Kidney (tissue), 14 donors: ENCODE results near the gene SRSF4. TPM values are rescaled to one million over a fixed set of nuclear protein-coding genes. Genes with fewer than 3 reads are reported as not detected.

Experiments used
- DNase-seq, 5 donors: peaks; one replicate each; pipeline ENCODE4 v3.0.0-alpha.2; 2013 to 2020
- FAIRE-seq: peaks from 2 replicates; lab custom pipeline; 2012; peaks lifted over from hg19 to GRCh38; lab: Jason Lieb, UNC
- H3K27ac ChIP-seq, 2 donors: one replicate each; pipeline ENCODE4 v1.7.0; 2013; ENCODE audit warnings: low read depth in 2 of 2, low read length in 2 of 2, inconsistent platforms in 1 of 2
- H3K27me3 ChIP-seq: one replicate; pipeline ENCODE4 v1.7.1; 2013; ENCODE audit warnings: low read length, inconsistent platforms; ENCODE audit not compliant: control insufficient read depth, insufficient read depth
- H3K36me3 ChIP-seq, 3 donors: one replicate each; pipeline versions ENCODE4 v1.7.0 to v1.7.1; 2013; ENCODE audit warnings: low read length in 3 of 3, control low read depth in 1 of 3, inconsistent platforms in 1 of 3; ENCODE audit not compliant: insufficient read depth in 3 of 3, control insufficient read depth in 2 of 3
- H3K4me1 ChIP-seq, 3 donors: one replicate each; pipeline versions ENCODE4 v1.7.0 to v1.7.1; 2013; ENCODE audit warnings: low read length in 3 of 3, inconsistent platforms in 1 of 3, low read depth in 1 of 3; ENCODE audit not compliant: control insufficient read depth in 2 of 3, insufficient read depth in 2 of 3
- H3K4me3 ChIP-seq, 3 donors: one replicate each; pipeline versions ENCODE4 v1.7.0 to v1.8.1; 2013; ENCODE audit warnings: low read length in 3 of 3, control low read depth in 1 of 3, inconsistent platforms in 1 of 3
- H3K9ac ChIP-seq, 3 donors: one replicate each; pipeline versions ENCODE4 v1.7.0 to v1.7.1; 2013; ENCODE audit warnings: low read length in 3 of 3, control low read depth in 1 of 3, inconsistent platforms in 1 of 3
- H3K9me3 ChIP-seq, 3 donors: one replicate each; pipeline versions ENCODE4 v1.7.0 to v1.7.1; 2013; ENCODE audit warnings: low read length in 3 of 3, control low read depth in 1 of 3, inconsistent platforms in 1 of 3; ENCODE audit not compliant: control insufficient read depth in 2 of 3, insufficient read depth in 1 of 3
- CTCF ChIP-seq: IDR thresholded peaks from 3 replicates; pipeline ENCODE4 v1.5.1; 2012; ENCODE audit warnings: mild to moderate bottlenecking, moderate library complexity, borderline replicate concordance; ENCODE audit not compliant: insufficient read depth; ENCODE audit errors: extremely low read depth
- intact Hi-C: fragments of 100-400 bp; cut with DNase I; formaldehyde crosslinking; loops from one replicate; pipeline ENCODE4 v1.11.1; 2022
- polyA plus RNA-seq: library from polyadenylated mRNA; stranded (reverse); fragments of 350-450 nt; fragmentation: Illumina TruSeq; extraction: RNeasy Lipid Tissue Mini Kit (QIAGEN cat#74804); gene quantifications from one replicate; pipeline ENCODE4 v1.2.3, GENCODE V29; 2014; ENCODE audit warnings: low read depth, low replicate concordance; ENCODE audit not compliant: insufficient read depth
- total RNA-seq: library from RNA; stranded (reverse); fragmentation: NEBNext Ultra II Directional; extraction: Animal tissue kit (Norgen Biotek cat#: 25700); gene quantifications from one replicate; pipeline ENCODE4 v1.2.1, GENCODE V29; 2021
- donor health status: control.
- donor health status: control.
- donor health status: control.
- donor health status: control.
- donor health status: control.
- donor health status: DM: yes; HTN: yes; CAD: no.
- donor health status: Normal renal cell carcinoma (clear cell type).

SRSF4 gene
- total and polyA plus RNA-seq, 2 donors from 2014 or later: 48.4 to 72.3 TPM

- Histone ChIP-seq H3K27me3 (no peaks in the 10 kb centered on the region), H3K36me3 (peaks cover 11 to 29% (median 13%) of the 10 kb centered on the region in 3 donors), H3K27ac (no peak overlapping the region), H3K4me3 (no peak overlapping the region), H3K9me3 (no peaks in the 10 kb centered on the region), H3K9ac (no peak overlapping the region), H3K4me1 (peaks cover 3 to 60% (median 27%) of the 10 kb centered on the region in 3 donors)
- FAIRE-seq (no peak), DNase-seq (peak in 2 of 5 donors; percentile 60 to 67)
- intact Hi-C loops: no loop called here
- TF ChIP-seq CTCF: no peak
These were observed 19.7 kb downstream of the SRSF4 start for GRCh38 chr1:29162025-29162424.

GRCh38 chr1:29159773-29160172 lies 21.9 kb downstream of the SRSF4 start:
- no peaks in the 10 kb centered on the region for H3K27me3 ChIP-seq
- peak; percentile 57 for FAIRE-seq
- peaks cover 11 to 25% (median 16%) of the 10 kb centered on the region in 3 donors for H3K36me3 ChIP-seq
- H3K4me1 ChIP-seq: peaks cover 0 to 48% (median 20%) of the 10 kb centered on the region in 3 donors
- H3K9me3 ChIP-seq: no peaks in the 10 kb centered on the region
- H3K9ac ChIP-seq: no peak overlapping the region
- TF ChIP-seq CTCF: no peak
- DNase-seq: no peak
- intact Hi-C loops: no loop called here
- H3K27ac ChIP-seq: no peak overlapping the region
- H3K4me3 ChIP-seq: no peak overlapping the region

- no peak for FAIRE-seq
- Histone ChIP-seq H3K9me3 (no peaks in the 10 kb centered on the region), H3K36me3 (peaks cover 17 to 38% (median 25%) of the 10 kb centered on the region in 3 donors), H3K9ac (no peak overlapping the region), H3K27ac (no peak overlapping the region), H3K4me1 (peaks cover 0 to 25% (median 15%) of the 10 kb centered on the region in 3 donors), H3K4me3 (no peak overlapping the region), H3K27me3 (no peaks in the 10 kb centered on the region)
- DNase-seq: no peak
- intact Hi-C loops: no loop called here
- no peak for TF ChIP-seq CTCF
These were observed 24.5 kb downstream of the SRSF4 start for GRCh38 chr1:29157269-29157601.

- Histone ChIP-seq H3K4me1 (peaks cover 0 to 21% (median 15%) of the 10 kb centered on the region in 3 donors), H3K36me3 (peaks cover 20 to 44% (median 27%) of the 10 kb centered on the region in 3 donors), H3K27me3 (no peaks in the 10 kb centered on the region), H3K9me3 (no peaks in the 10 kb centered on the region), H3K27ac (peak overlapping the region; percentile 67 to 70), H3K4me3 (peak overlapping the region in 1 of 3 donors; percentile 29), H3K9ac (no peak overlapping the region)
- FAIRE-seq: no peak
- no peak for TF ChIP-seq CTCF
- intact Hi-C loops: no loop called here
- DNase-seq: peak in 2 of 5 donors; percentile 53 to 68
These were observed 25.0 kb downstream of the SRSF4 start for GRCh38 chr1:29156543-29157268.
